ENCODE measurements around the gene MTUS2.
"Not testable (repeated sequence)": the region's sequence is repeated elsewhere in the genome, so short reads cannot be mapped to it uniquely, and the experiment has no call there.

The MTUS2 gene

DNA sequence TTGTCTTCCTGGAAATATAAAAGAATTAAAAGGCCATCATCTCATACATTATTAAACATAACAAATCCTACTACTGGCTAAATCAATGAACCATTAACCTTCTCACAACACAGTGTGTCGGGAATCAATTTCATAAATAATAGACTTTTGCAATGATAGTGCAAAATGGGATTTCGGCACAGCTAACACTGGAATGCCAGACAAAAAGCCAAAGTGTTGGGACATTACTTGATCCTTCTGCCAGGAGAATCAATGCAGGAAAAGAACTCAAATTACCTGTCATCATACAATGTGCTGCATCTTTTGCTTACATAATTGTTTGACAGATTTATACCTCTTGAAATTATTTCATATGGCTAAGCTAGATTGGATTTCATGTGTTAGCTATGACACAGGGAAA, 334.3 kb downstream of the MTUS2 start:
- no peak for FAIRE-seq
- no peak for DNase-seq (ENCODE audit: insufficient read length, low spot score)

- FAIRE-seq, result no peak
- no peak for DNase-seq (ENCODE audit: insufficient read length, low spot score)
Observed at GRCh38 chr13:29156136-29156535, 336.0 kb downstream of the MTUS2 start.

DNA sequence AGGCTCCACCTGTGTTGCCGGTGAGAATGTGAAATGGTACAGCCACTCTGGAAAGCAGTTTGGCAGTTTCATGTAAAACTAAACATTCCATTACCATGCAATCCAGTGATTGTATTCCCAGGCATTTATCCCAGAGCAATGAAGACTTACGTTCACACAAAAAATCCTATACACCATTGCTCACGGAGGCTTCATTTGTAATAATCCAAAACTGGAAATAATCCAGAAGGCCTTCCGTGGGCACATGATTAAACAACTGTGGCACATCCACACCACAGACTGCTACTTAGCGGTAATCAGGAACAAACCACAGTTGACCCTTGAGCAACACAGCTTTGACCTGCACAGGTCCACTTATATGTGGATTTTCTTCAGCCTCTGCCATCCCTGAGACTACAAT, 339.7 kb downstream of the MTUS2 start:
- DNase-seq (ENCODE audit: insufficient read length, low spot score), result no peak
- no peak for FAIRE-seq

DNA sequence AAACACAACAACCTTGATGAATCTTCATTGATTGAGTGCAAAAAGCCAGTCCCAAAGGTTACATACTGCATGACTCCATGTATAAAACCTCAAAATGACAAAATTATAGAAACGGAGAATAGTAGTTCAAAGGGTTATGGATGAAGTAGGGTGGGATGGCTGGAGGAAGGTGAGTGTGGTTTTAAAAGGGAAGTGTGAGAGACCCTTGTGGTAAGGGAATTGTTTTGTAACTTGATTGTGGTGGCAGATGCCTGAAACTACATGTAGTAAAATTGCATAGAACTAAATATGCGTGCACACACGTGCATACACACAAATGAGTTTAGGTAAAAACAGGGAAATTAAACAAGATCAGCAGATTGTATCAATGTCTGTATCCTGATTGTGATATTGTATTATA, 340.7 kb downstream of the MTUS2 start:
- no peak for FAIRE-seq

GRCh38 chr13:29161676-29162075, 341.5 kb downstream of the MTUS2 start:
- DNase-seq (ENCODE audit: insufficient read length, low spot score), result no peak
- no peak for FAIRE-seq

More for the DNA sequence above, 340.7 kb downstream of the MTUS2 start:
- no peak for DNase-seq (ENCODE audit: insufficient read length, low spot score)

DNA sequence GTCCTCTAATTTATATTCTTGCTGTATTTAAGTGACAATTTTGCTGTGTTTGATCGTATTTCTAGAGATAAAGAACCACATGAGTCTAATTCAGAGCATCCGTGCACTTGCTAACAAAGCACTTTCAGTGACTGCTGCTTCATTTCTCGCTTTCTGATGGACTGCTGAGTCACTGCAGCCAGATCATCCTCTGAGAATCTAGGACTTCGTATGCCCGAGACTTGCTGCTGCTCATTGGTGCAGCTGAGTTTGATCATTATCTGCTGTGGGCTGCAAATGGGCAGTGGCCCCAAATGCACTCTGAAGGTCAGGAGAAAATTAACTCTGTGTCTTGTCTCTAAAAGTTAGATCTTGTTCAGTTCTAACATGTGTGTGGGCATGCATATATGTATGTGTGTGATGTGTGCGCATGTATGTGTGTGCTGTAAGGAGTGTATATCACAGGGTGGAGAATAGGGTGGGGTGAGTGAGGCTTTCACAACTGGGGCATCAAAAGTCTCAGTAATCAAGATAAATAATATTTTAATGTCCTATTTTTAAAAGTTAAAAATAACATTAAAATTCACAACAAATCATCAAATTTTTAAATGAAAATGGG, 342.6 kb downstream of the MTUS2 start:
- FAIRE-seq (no peak), DNase-seq (ENCODE audit: insufficient read length, low spot score) (peak; percentile 4)

DNA sequence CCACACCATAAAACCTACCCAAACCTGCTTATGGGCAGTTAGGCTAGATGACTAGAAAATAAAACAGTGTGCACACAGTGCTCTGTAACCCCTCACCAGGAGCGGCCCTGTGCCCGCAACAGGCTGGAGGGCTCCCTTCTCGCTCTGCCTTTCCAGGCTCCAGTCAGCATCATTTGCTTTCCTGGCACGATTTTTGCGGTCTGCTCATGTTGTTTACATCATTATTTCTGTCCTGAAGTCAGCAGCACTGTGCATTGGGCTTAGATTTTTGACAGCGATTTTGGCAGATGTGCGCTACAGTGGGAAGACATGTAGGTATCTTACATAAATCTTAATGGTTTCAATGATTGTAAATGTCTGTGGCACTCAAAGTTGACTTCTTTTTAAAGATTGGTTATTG, 344.0 kb downstream of the MTUS2 start:
- DNase-seq (ENCODE audit: insufficient read length, low spot score) (no peak), FAIRE-seq (no peak)

- no peak for FAIRE-seq
Observed at GRCh38 chr13:29165216-29165615, 345.1 kb downstream of the MTUS2 start.

DNA sequence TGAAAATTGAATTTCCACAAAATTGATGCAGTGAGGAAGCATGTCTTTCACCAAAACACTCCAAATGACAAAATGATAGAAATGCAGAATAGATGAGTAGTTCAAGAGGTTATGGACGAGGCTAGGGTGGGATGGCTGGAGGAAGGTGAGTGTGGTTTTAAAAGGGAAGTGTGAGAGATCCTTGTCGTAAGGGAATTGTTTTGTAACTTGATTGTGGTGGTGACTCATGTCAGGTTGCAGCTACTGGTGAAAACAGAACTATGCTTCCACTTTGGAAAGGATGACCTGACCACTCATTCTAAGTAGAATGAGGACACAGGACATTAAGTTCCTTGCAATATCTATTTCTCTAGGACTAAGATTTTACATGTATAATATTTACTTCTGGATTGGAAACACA, 345.7 kb downstream of the MTUS2 start:
- DNase-seq (ENCODE audit: insufficient read length, low spot score) (no peak), FAIRE-seq (no peak)

More at GRCh38 chr13:29165216-29165615, 345.1 kb downstream of the MTUS2 start:
- DNase-seq (ENCODE audit: insufficient read length, low spot score), result no peak

DNA sequence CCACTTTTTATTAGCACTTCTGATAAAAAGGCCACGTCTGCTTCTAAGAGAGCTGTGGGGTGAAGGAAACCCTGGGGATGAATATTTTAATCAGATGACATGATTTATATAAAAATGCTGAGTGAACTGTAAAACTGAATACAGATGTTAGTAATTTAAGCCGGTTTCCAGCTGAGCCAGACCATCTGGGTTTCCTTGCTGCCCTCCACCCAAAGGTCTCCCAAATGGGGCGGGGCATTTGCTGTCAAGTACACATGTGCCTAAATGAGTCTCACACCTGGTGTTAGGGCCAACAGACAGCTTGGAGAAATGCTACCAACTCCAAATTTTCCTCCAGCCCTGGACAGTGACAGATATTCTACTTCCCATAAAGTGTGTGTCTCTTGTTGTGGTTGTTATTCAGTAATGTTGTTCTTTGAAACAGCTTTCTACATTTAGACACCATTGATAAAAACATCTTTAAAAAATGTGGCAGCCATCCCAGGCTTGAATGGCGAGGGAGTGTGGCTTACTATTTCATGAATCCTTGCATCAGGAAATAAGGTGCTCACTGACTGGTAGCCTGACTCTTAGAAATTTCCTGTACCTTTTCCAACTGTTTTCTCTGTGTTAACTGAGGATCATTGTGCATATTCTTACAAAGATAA, 350.4 kb downstream of the MTUS2 start:
- FAIRE-seq (no peak), DNase-seq (ENCODE audit: insufficient read length, low spot score) (no peak)

- DNase-seq (ENCODE audit: insufficient read length, low spot score) (no peak), FAIRE-seq (no peak)
Observed at GRCh38 chr13:29171244-29171643, 351.1 kb downstream of the MTUS2 start.

DNA sequence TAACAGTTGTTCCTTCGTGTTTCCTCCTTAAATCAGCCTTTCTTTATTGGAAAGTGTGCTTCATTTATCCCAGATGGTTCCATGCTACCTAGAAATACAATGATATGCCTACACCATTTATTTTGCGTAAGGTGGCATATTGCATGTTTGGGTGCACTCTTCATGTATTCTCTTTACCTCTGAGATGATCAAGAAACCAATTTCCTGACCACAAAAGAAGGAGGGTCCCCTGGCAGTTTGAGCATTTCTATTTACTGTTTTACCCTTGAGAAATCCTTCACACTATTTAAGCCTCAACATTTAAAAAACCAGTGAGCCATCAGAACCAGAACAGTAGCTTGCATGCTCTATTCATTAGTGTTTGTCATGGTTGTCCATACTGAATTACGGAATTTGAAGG, 354.0 kb downstream of the MTUS2 start:
- DNase-seq (ENCODE audit: insufficient read length, low spot score) (no peak), FAIRE-seq (no peak)

DNA sequence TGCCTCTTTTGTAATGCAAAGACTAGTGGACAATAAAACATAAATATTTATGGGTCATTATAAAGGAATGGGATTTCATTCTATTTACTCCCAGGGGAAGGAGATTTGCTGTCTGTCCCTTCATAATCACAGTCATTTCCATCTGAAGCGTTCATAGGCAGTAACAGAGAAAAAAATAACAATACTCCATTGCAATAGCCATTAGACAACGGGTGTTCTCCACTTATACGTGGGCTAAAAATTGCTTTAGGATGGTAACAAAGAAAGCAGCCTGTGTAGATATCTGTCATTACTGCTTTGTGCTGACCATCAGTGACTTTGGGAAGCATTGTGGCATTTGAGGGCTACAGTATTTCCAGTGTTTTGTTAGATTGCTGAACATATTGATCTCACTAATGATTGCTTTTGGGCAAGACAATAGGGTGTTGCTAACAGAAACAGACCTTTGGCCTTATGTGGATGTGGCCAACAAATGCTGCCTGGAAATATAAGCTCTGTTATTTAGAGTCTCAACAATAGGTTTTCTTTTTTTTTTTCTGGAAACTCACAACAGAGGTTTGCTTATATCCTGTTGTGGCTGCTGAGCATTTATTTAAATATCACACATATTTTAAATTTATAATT, 355.2 kb downstream of the MTUS2 start:
- no peak for FAIRE-seq
- DNase-seq (ENCODE audit: insufficient read length, low spot score), result no peak

DNA sequence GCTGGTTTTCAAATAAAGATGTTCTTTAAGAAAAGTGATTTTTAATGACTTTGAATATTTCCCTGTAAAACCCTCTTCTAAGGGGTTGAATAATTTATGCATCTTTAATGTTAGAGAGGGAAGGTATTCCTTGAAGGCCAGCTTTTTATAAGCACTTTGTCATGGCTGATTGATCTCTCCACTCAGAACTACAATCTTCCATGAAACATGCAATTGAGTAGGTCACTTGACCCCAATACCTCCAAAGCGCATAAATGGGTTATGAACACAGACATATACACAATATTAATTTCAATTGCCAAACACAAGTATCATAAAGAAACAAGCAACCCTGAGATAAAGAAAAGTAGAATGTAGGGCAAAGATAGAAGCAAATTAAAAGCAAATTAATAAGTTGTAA, 359.9 kb downstream of the MTUS2 start:
- FAIRE-seq, result no peak

GRCh38 chr13:29182216-29182615, 362.1 kb downstream of the MTUS2 start:
- DNase-seq (ENCODE audit: insufficient read length, low spot score) (no peak), FAIRE-seq (no peak)

More for the DNA sequence above, 359.9 kb downstream of the MTUS2 start:
- no peak for DNase-seq (ENCODE audit: insufficient read length, low spot score)

- no peak for DNase-seq (ENCODE audit: insufficient read length, low spot score)
- FAIRE-seq, result no peak
Observed at GRCh38 chr13:29185926-29186325, 365.8 kb downstream of the MTUS2 start.

DNA sequence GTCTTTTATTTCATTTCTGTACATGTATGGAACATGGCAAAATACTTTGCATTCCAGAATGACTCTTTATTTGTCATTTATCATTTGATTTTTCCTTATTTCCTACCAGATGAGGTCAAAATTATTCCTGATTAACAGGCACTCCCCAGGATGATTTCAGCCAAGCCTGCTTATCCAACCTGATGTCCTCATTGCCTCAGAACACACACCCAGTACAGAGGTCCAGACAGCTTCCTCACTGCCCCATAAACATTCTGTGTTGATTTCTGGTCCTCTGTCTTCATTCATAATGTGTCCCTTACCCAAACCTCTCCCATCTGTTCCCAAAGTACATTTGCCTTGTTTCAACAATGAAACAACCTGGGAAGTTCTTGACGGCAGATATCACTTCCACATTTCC, 367.4 kb downstream of the MTUS2 start:
- no peak for FAIRE-seq
- DNase-seq (ENCODE audit: insufficient read length, low spot score), result no peak

GRCh38 chr13:29190298-29190697, 370.2 kb downstream of the MTUS2 start:
- FAIRE-seq, result no peak

GRCh38 chr13:29193083-29193482, 372.9 kb downstream of the MTUS2 start:
- no peak for DNase-seq (ENCODE audit: insufficient read length, low spot score)
- no peak for FAIRE-seq

More at GRCh38 chr13:29190298-29190697, 370.2 kb downstream of the MTUS2 start:
- DNase-seq (ENCODE audit: insufficient read length, low spot score), result no peak

DNA sequence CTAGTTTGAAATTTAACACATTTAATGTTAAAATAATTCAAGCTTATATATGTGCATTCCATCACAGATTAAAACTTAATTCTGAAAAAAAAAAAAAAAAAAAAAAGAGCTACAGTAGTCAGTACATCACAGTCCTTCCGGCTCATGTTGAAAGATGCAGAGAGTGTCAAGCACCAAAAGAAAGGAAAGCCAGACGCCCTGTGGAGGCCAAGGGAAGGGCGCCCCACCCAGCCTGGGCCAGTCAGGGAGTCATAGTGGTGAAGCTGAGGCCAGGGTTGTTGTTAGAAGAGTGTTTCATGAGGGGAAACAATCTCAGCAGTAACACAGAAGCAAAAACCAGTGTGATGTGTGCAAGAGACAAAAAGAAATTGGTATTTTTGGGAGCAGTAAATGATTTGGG, 375.3 kb downstream of the MTUS2 start:
- FAIRE-seq, result no peak
- no peak for DNase-seq (ENCODE audit: insufficient read length, low spot score)

DNA sequence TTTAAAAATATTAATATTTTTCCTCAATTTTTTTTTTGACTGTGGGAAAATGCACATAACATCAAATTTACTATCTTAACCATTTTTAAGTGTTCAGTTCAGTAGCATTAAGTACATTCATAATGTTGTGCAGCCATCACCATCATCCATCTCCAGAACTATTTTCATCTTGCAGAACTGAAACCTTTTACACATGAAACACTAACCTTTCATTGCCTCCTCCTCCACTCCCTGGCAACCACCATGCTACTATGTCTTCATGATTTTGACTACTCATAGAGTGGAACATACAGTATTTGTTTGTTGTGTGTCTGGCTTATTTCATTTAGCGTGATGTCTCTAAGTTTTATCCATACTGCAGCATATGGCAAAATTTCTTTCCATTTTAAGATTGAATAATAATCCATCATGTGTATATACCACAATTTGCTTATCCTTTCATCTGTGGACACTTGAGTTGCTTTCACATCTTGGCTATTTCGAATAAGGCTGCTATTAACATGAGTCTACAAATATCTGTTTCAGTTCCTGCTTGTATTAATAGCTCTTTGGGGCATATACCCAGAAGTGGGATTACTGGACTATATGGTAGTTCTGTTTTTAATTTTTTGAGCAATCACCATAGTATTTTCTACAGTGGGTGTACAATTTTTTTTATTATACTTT, 376.4 kb downstream of the MTUS2 start:
- FAIRE-seq (no peak), DNase-seq (ENCODE audit: insufficient read length, low spot score) (no peak)

- not testable (repeated sequence) for DNase-seq (ENCODE audit: insufficient read length, low spot score); FAIRE-seq
Observed at GRCh38 chr13:29202753-29203152, 382.6 kb downstream of the MTUS2 start.
